ENCODE data around the gene BIRC2. TPM values are rescaled to one million over a fixed set of nuclear protein-coding genes. Genes with fewer than 3 reads are reported as not detected.

BIRC2 gene
- total RNA-seq, 1 donor from 2014 or later: 43.1 TPM

Other genes with a start within 250 kb of the BIRC2 start
- 135 TPM for gene YAP1, start 236.8 kb upstream of the BIRC2 start, total RNA-seq
- 5.3 TPM for gene BIRC3, start 29.7 kb upstream of the BIRC2 start, total RNA-seq
- gene TMEM123, start 105.6 kb downstream of the BIRC2 start, total RNA-seq: 93.0 TPM
- 2.5 TPM for gene MMP7, start 183.5 kb downstream of the BIRC2 start, total RNA-seq